Measurements from ENCODE around the gene ATRIP.

DNA sequence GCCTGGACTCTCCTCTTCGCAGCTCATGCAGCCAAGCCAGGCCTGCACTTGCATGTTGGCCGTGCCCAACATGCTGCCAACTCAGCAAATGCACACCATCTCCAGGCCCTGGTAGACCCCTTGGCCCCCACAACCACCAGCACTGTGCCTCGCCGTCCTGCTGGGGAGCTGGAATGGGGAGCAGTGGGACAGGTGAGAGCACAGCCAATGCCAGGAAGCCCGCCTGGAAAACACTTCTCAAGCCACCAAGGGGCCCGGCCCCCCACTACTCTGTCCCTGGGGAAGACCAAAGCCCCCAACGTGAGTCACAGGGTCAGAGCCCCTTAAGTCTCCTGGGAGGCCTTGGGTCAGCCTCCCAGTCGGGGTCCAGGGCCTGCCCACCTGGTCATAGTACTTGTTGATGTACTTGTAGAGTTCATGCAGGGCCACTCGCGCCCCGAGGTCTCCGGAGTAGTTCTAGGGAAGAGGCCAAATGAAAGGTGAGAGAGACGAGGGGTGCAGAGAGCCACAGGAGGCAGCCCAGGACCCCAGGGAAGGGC, 41.1 kb upstream of the ATRIP start:
- TF ChIP-seq, protein P1, sequence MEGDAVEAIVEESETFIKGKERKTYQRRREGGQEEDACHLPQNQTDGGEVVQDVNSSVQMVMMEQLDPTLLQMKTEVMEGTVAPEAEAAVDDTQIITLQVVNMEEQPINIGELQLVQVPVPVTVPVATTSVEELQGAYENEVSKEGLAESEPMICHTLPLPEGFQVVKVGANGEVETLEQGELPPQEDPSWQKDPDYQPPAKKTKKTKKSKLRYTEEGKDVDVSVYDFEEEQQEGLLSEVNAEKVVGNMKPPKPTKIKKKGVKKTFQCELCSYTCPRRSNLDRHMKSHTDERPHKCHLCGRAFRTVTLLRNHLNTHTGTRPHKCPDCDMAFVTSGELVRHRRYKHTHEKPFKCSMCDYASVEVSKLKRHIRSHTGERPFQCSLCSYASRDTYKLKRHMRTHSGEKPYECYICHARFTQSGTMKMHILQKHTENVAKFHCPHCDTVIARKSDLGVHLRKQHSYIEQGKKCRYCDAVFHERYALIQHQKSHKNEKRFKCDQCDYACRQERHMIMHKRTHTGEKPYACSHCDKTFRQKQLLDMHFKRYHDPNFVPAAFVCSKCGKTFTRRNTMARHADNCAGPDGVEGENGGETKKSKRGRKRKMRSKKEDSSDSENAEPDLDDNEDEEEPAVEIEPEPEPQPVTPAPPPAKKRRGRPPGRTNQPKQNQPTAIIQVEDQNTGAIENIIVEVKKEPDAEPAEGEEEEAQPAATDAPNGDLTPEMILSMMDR (IDR thresholded peaks at IDR 0.05; ENCODE audit: low read length) = no peak
- TF ChIP-seq EZH2 (optimal IDR thresholded peaks at IDR 0.05; ENCODE audit: low read depth, low read length) (no peak), EZH2phosphoT487 (IDR thresholded peaks at IDR 0.05; ENCODE audit: low read length) (no peak)

All from MM.1S (cell line).